Upper lobe of left lung (tissue), 6 donors: ENCODE data around the gene ECE1. TPM values are rescaled to one million over a fixed set of nuclear protein-coding genes. Genes with fewer than 3 reads are reported as not detected.
A peak's percentile ranks its signal among the peaks of the same experiment; 100 is the strongest.

ENCODE experiments used
- ATAC-seq, 2 donors: fragments of 200-7000 bp; cut with Tn5 transposase; one replicate each; pipeline ENCODE4 v1.9.1; 2022; ENCODE audit warnings: mild to moderate bottlenecking in 2 of 2, moderate library complexity in 2 of 2; ENCODE audit not compliant: low FRiP score in 2 of 2
- DNase-seq, 2 donors: peaks; one replicate each; pipeline ENCODE4 v3.0.0-alpha.2; 2019 to 2020
- H3K27ac ChIP-seq, 4 donors: fragments of 200-600 bp; sonication (generic); one replicate each; pipeline ENCODE4 v1.5.1; 2016 to 2019
- H3K27me3 ChIP-seq, 4 donors: fragments of 200-600 bp; sonication (generic); one replicate each; pipeline ENCODE4 v1.5.1; 2017 to 2019
- H3K36me3 ChIP-seq, 4 donors: fragments of 200-600 bp; sonication (generic); one replicate each; pipeline ENCODE4 v1.5.1; 2016 to 2019
- H3K4me1 ChIP-seq, 4 donors: fragments of 200-600 bp; sonication (generic); one replicate each; pipeline ENCODE4 v1.5.1; 2018 to 2019
- H3K4me3 ChIP-seq, 4 donors: fragments of 200-600 bp; sonication (generic); one replicate each; pipeline ENCODE4 v1.5.1; 2017 to 2019; ENCODE audit warnings: mild to moderate bottlenecking in 2 of 4, moderate library complexity in 1 of 4
- H3K9me3 ChIP-seq, 4 donors: fragments of 200-600 bp; sonication (generic); one replicate each; pipeline ENCODE4 v1.5.1; 2018 to 2019
- CTCF ChIP-seq, 6 experiments: fragments of 450-650 bp in 4 of 6; fragments of 200-600 bp in 2 of 6; sonication (generic) in 2 of 6; IDR thresholded peaks; one replicate each; pipeline ENCODE4 v1.5.1; 2016 to 2019; ENCODE audit warnings: antibody characterized with exemption in 6 of 6
- EP300 ChIP-seq, 4 donors: sonication (generic); formaldehyde crosslinking; IDR thresholded peaks; one replicate each; pipeline ENCODE4 v1.5.1; 2017; ENCODE audit warnings: antibody characterized with exemption in 4 of 4, control low read depth in 2 of 4
- POLR2A ChIP-seq, 4 donors: fragments of 450-650 bp; IDR thresholded peaks; one replicate each; pipeline ENCODE4 v1.5.1; 2016 to 2017; ENCODE audit warnings: antibody characterized with exemption in 4 of 4, mild to moderate bottlenecking in 2 of 4
- POLR2AphosphoS5 ChIP-seq, 2 donors: sonication (generic); formaldehyde crosslinking; IDR thresholded peaks; one replicate each; pipeline ENCODE4 v1.5.1; 2017; ENCODE audit warnings: antibody characterized with exemption in 2 of 2
- WGBS, 2 donors: methylation state at CpG; one replicate each; pipeline ENCODE4 v1.1.5; 2017 to 2018; 5-methylcytosine and 5-hydroxymethylcytosine counted together
- total RNA-seq, 6 donors: library from RNA; depleted of rRNA in 4 of 6; stranded (reverse); fragments of >200 nt in 4 of 6; gene quantifications; one replicate each; pipeline versions ENCODE4 v1.1.0 to v1.2.1, GENCODE V29; 2016 to 2021
- donor health status: DM: no; HTN: no; CAD: no; lungs with moderate emphysema.
- donor health status: DM: no; HTN: yes; CAD: no; lungs with severe emphysema.

The ECE1 gene
- total RNA-seq, 6 donors from 2014 or later = 55.8 to 120 (median 74.8) TPM

GRCh38 chr1:21308847-21309652 lies 18.8 kb upstream of the ECE1 start:
- no peaks in the 10 kb centered on the region for H3K27me3 ChIP-seq
- no peaks in the 10 kb centered on the region for H3K36me3 ChIP-seq
- no peak for ATAC-seq
- DNase-seq = no peak
- peak overlapping the region in 1 of 4 donors; percentile 20 for H3K27ac ChIP-seq
- no peak for TF ChIP-seq CTCF (IDR thresholded peaks at IDR 0.05)
- no peak for TF ChIP-seq POLR2A (IDR thresholded peaks at IDR 0.05)
- no peak for TF ChIP-seq POLR2AphosphoS5 (IDR thresholded peaks at IDR 0.05)
- no peak for TF ChIP-seq EP300 (IDR thresholded peaks at IDR 0.05)
- H3K9me3 ChIP-seq = no peaks in the 10 kb centered on the region
- peaks cover 5 to 36% (median 23%) of the 10 kb centered on the region in 4 donors for H3K4me1 ChIP-seq
- WGBS, 2 donors = 72 to 81% methylated on average over 8 to 9 of the region's 9 CpGs
- no peak overlapping the region for H3K4me3 ChIP-seq

- Histone ChIP-seq H3K4me1 (peaks cover 5 to 35% (median 21%) of the 10 kb centered on the region in 4 donors), H3K4me3 (no peak overlapping the region), H3K27me3 (no peaks in the 10 kb centered on the region), H3K36me3 (no peaks in the 10 kb centered on the region), H3K9me3 (no peaks in the 10 kb centered on the region), H3K27ac (peak overlapping the region in 2 of 4 donors; percentile 20 to 26)
- WGBS, 2 donors = 55 to 73% methylated on average over 5 of the region's 5 CpGs
- TF ChIP-seq POLR2A (IDR thresholded peaks at IDR 0.05) = no peak
- DNase-seq (no peak), ATAC-seq (no peak)
These were observed 18.1 kb upstream of the ECE1 start for GRCh38 chr1:21308330-21308729.

- TF ChIP-seq POLR2AphosphoS5 (IDR thresholded peaks at IDR 0.05) (no peak), EP300 (IDR thresholded peaks at IDR 0.05) (no peak), POLR2A (IDR thresholded peaks at IDR 0.05) (no peak), CTCF (IDR thresholded peaks at IDR 0.05) (no peak)
- H3K9me3 ChIP-seq = no peaks in the 10 kb centered on the region
- 80 to 82% methylated on average over 2 to 6 of the region's 6 CpGs for WGBS, 2 donors
- no peak for ATAC-seq
- H3K36me3 ChIP-seq = no peaks in the 10 kb centered on the region
- H3K27me3 ChIP-seq = no peaks in the 10 kb centered on the region
- peaks cover 9 to 37% (median 24%) of the 10 kb centered on the region in 4 donors for H3K4me1 ChIP-seq
- DNase-seq = no peak
- peak overlapping the region in 2 of 4 donors; percentile 20 to 26 for H3K27ac ChIP-seq
- H3K4me3 ChIP-seq = no peak overlapping the region
These were observed 17.5 kb upstream of the ECE1 start for GRCh38 chr1:21307663-21308305.

- Histone ChIP-seq H3K9me3 (no peaks in the 10 kb centered on the region), H3K36me3 (no peaks in the 10 kb centered on the region), H3K4me3 (no peak overlapping the region), H3K4me1 (peaks cover 15 to 43% (median 27%) of the 10 kb centered on the region in 4 donors), H3K27ac (no peak overlapping the region), H3K27me3 (no peaks in the 10 kb centered on the region)
- WGBS, 2 donors = 84 to 90% methylated on average over 7 of the region's 7 CpGs
- no peak for DNase-seq
- TF ChIP-seq POLR2AphosphoS5 (IDR thresholded peaks at IDR 0.05) = no peak
- TF ChIP-seq CTCF (IDR thresholded peaks at IDR 0.05) = no peak
- no peak for TF ChIP-seq EP300 (IDR thresholded peaks at IDR 0.05)
- TF ChIP-seq POLR2A (IDR thresholded peaks at IDR 0.05) = no peak
- ATAC-seq = no peak
These were observed 16.9 kb upstream of the ECE1 start for GRCh38 chr1:21307210-21307609.

- DNase-seq (no peak), ATAC-seq (no peak)
- Histone ChIP-seq H3K4me1 (peaks cover 15 to 43% (median 27%) of the 10 kb centered on the region in 4 donors), H3K27me3 (no peaks in the 10 kb centered on the region), H3K9me3 (no peaks in the 10 kb centered on the region), H3K27ac (peak overlapping the region in 1 of 4 donors; percentile 13), H3K36me3 (no peaks in the 10 kb centered on the region), H3K4me3 (no peak overlapping the region)
- no peak for TF ChIP-seq EP300 (IDR thresholded peaks at IDR 0.05)
- TF ChIP-seq CTCF (IDR thresholded peaks at IDR 0.05) = no peak
- TF ChIP-seq POLR2AphosphoS5 (IDR thresholded peaks at IDR 0.05) = no peak
- TF ChIP-seq POLR2A (IDR thresholded peaks at IDR 0.05) = no peak
- WGBS, 2 donors = 85 to 88% methylated on average over 1 of the region's 1 CpG
These were observed 15.6 kb upstream of the ECE1 start for GRCh38 chr1:21305900-21306189.
